ENCODE measurements around the gene PAQR5. TPM values are rescaled to one million over a fixed set of nuclear protein-coding genes. Genes with fewer than 3 reads are reported as not detected.

Gene PAQR5
- total RNA-seq, 2 experiments from 2014 or later: not detected

GRCh38 chr15:69435985-69436384 is 137.3 kb downstream of the PAQR5 start:
- Histone ChIP-seq H3K27me3 (ENCODE audit: control insufficient read depth in 1 of 2, insufficient read depth in 2 of 2, low read length in 2 of 2) (no peaks in the 10 kb centered on the region), H3K36me3 (ENCODE audit: insufficient read depth, low read length) (no peaks in the 10 kb centered on the region), H3K27ac (ENCODE audit: low read depth in 1 of 2, low read length in 2 of 2) (no peak overlapping the region), H3K4me3 (ENCODE audit: low read length) (no peak overlapping the region), H3K9me3 (ENCODE audit: control insufficient read depth in 1 of 2, insufficient read depth in 1 of 2, low read length in 2 of 2) (no peaks in the 10 kb centered on the region), H3K4me1 (ENCODE audit: insufficient read depth, low read length) (no peaks in the 10 kb centered on the region)
- H3K36me3 Mint-ChIP-seq (ENCODE audit: low read depth): no peaks in the 10 kb centered on the region
- H3K4me3 Mint-ChIP-seq: no peak overlapping the region
- DNase-seq (no peak), ATAC-seq (ENCODE audit: poor library complexity) (no peak)
- no peak for TF ChIP-seq CTCF (IDR thresholded peaks at IDR 0.05)
- no peak overlapping the region for H3K27ac Mint-ChIP-seq
- H3K27me3 Mint-ChIP-seq: no peaks in the 10 kb centered on the region
- H3K9me3 Mint-ChIP-seq: no peaks in the 10 kb centered on the region
- ChIA-PET CTCF (no interaction called here), POLR2A (interaction anchor here (1.8 kb wide), 1 partner anchor 17 kb away, joined by 6 read pairs; the partner anchor contains the start of gene RPLP1)
- intact Hi-C loops (cut with DNase I, micrococcal nuclease): no loop called here
- no peaks in the 10 kb centered on the region for H3K4me1 Mint-ChIP-seq (ENCODE audit: low read depth)

GRCh38 chr15:69436951-69437350 is 138.2 kb downstream of the PAQR5 start:
- no peaks in the 10 kb centered on the region for H3K4me1 Mint-ChIP-seq (ENCODE audit: low read depth)
- no peak overlapping the region for H3K27ac Mint-ChIP-seq
- no peaks in the 10 kb centered on the region for H3K27me3 Mint-ChIP-seq
- no peak overlapping the region for H3K4me3 Mint-ChIP-seq
- H3K9me3 Mint-ChIP-seq: no peaks in the 10 kb centered on the region
- intact Hi-C loops (cut with DNase I, micrococcal nuclease): no loop called here
- Histone ChIP-seq H3K4me1 (ENCODE audit: insufficient read depth, low read length) (no peaks in the 10 kb centered on the region), H3K4me3 (ENCODE audit: low read length) (no peak overlapping the region), H3K36me3 (ENCODE audit: insufficient read depth, low read length) (no peaks in the 10 kb centered on the region), H3K9me3 (ENCODE audit: control insufficient read depth in 1 of 2, insufficient read depth in 1 of 2, low read length in 2 of 2) (no peaks in the 10 kb centered on the region), H3K27ac (ENCODE audit: low read depth in 1 of 2, low read length in 2 of 2) (no peak overlapping the region), H3K27me3 (ENCODE audit: control insufficient read depth in 1 of 2, insufficient read depth in 2 of 2, low read length in 2 of 2) (no peaks in the 10 kb centered on the region)
- ATAC-seq (ENCODE audit: poor library complexity) (no peak), DNase-seq (no peak)
- TF ChIP-seq CTCF (IDR thresholded peaks at IDR 0.05): no peak
- POLR2A ChIA-PET: interaction anchor here (1.8 kb wide), 1 partner anchor 16 kb away, joined by 6 read pairs; the partner anchor contains the start of gene RPLP1
- CTCF ChIA-PET: interaction anchor here (1.1 kb wide), 1 partner anchor 23 kb away, joined by 4 read pairs; the partner anchor contains the start of gene KIF23
- no peaks in the 10 kb centered on the region for H3K36me3 Mint-ChIP-seq (ENCODE audit: low read depth)

GRCh38 chr15:69439623-69440022 is 140.9 kb downstream of the PAQR5 start:
- Mint-ChIP-seq H3K36me3 (ENCODE audit: low read depth) (no peaks in the 10 kb centered on the region), H3K4me1 (ENCODE audit: low read depth) (peaks cover 8% of the 10 kb centered on the region), H3K4me3 (no peak overlapping the region), H3K9me3 (no peaks in the 10 kb centered on the region), H3K27ac (no peak overlapping the region), H3K27me3 (no peaks in the 10 kb centered on the region)
- Histone ChIP-seq H3K4me3 (ENCODE audit: low read length) (no peak overlapping the region), H3K27ac (ENCODE audit: low read depth in 1 of 2, low read length in 2 of 2) (no peak overlapping the region), H3K9me3 (ENCODE audit: control insufficient read depth in 1 of 2, insufficient read depth in 1 of 2, low read length in 2 of 2) (no peaks in the 10 kb centered on the region), H3K36me3 (ENCODE audit: insufficient read depth, low read length) (no peaks in the 10 kb centered on the region), H3K27me3 (ENCODE audit: control insufficient read depth in 1 of 2, insufficient read depth in 2 of 2, low read length in 2 of 2) (no peaks in the 10 kb centered on the region), H3K4me1 (ENCODE audit: insufficient read depth, low read length) (peaks cover 5% of the 10 kb centered on the region)
- ChIA-PET CTCF (interaction anchor here (0.7 kb wide), 1 partner anchor 16 kb away, joined by 3 read pairs; no protein-coding TSS in a partner anchor), POLR2A (interaction anchor here (2.4 kb wide), 1 partner anchor 13 kb away, joined by 14 read pairs; the partner anchor contains the start of gene RPLP1)
- ATAC-seq (ENCODE audit: poor library complexity): no peak
- intact Hi-C loops (cut with DNase I, micrococcal nuclease): no loop called here
- DNase-seq: no peak
- TF ChIP-seq CTCF (IDR thresholded peaks at IDR 0.05): no peak

All from CD4-positive, alpha-beta T cell (primary cell).